A549 (cell line): ENCODE results near the gene KIAA1191. TPM values are rescaled to one million over a fixed set of nuclear protein-coding genes. Genes with fewer than 3 reads are reported as not detected.
A peak's percentile ranks its signal among the peaks of the same experiment; 100 is the strongest.

Source experiments
- ATAC-seq, 2 experiments: fragments of 200-7000 bp in 1 of 2; fragments of >200 bp in 1 of 2; cut with Nextera tagmentation in 1 of 2; cut with Tn5 transposase in 1 of 2; 3 replicates each; pipeline versions ENCODE4 v1.8.0 to v1.9.1; 2018 to 2020; ENCODE audit warnings: mild to moderate bottlenecking in 1 of 2, moderate library complexity in 1 of 2
- CTCF ChIA-PET: fragments of 300-600 bp; sonication (Branson Sonifier 250); formaldehyde crosslinking; extraction: SDS; loops from one replicate; lab custom pipeline; 2021; ENCODE audit warnings: antibody characterized with exemption, inconsistent platforms; lab: Yijun Ruan, JAX
- POLR2A ChIA-PET: fragments of 350-600 bp; formaldehyde crosslinking; extraction: SDS; loops from one replicate; lab custom pipeline; 2021; ENCODE audit warnings: antibody characterized with exemption, inconsistent platforms; lab: Yijun Ruan, JAX
- DNase-seq, 2 experiments: peaks; one replicate each; pipeline versions ENCODE4 v3.0.0 to v3.0.0-alpha.2; 2011 to 2016; ENCODE audit warnings: low read depth in 1 of 2, low spot score in 1 of 2
- FAIRE-seq: peaks from 2 replicates; lab custom pipeline; 2011; peaks lifted over from hg19 to GRCh38; lab: Jason Lieb, UNC
- H3K27ac ChIP-seq, 2 experiments: fragments of >200 bp; sonication (Bioruptor Twin); formaldehyde crosslinking; 3 replicates each; pipeline ENCODE4 v1.5.1; 2016 to 2017
- H3K4me1 ChIP-seq: fragments of >200 bp; sonication (Bioruptor Twin); formaldehyde crosslinking; 3 replicates; pipeline ENCODE4 v1.6.1; 2016
- H3K4me2 ChIP-seq: fragments of >200 bp; sonication (Bioruptor Twin); formaldehyde crosslinking; 3 replicates; pipeline ENCODE4 v1.6.1; 2016
- H3K4me3 ChIP-seq: fragments of >200 bp; sonication (Bioruptor Twin); formaldehyde crosslinking; 3 replicates; pipeline ENCODE4 v1.5.1; 2016
- H3K9me3 ChIP-seq: fragments of >200 bp; sonication (Bioruptor Twin); formaldehyde crosslinking; 3 replicates; pipeline ENCODE4 v1.6.1; 2016
- BHLHE40 ChIP-seq: IDR thresholded peaks from 2 replicates; pipeline ENCODE4 v1.6.1; 2012; ENCODE audit warnings: low read depth, low read length, inconsistent platforms
- CBX8 ChIP-seq: fragments of 200-600 bp; sonication (generic); IDR thresholded peaks from 2 replicates; pipeline ENCODE4 v1.6.1; 2016
- CHD4 ChIP-seq: fragments of 200-600 bp; sonication (generic); IDR thresholded peaks from 2 replicates; pipeline ENCODE4 v1.6.1; 2016; ENCODE audit warnings: antibody characterized with exemption, mild to moderate bottlenecking, borderline replicate concordance
- CTCF ChIP-seq: fragments of >200 bp; sonication (Bioruptor Twin); formaldehyde crosslinking; IDR thresholded peaks from 3 replicates; pipeline ENCODE4 v1.5.1; 2016
- E2F6 ChIP-seq: IDR thresholded peaks from 2 replicates; pipeline ENCODE4 v1.6.1; 2012; ENCODE audit warnings: low read depth, borderline replicate concordance
- EHMT2 ChIP-seq: fragments of 200-600 bp; sonication (generic); IDR thresholded peaks from 2 replicates; pipeline ENCODE4 v1.6.1; 2016; ENCODE audit warnings: antibody characterized with exemption, low read depth, mild to moderate bottlenecking, moderate library complexity
- FOSB ChIP-seq: fragments of 250-450 bp; sonication (Bioruptor Pico); IDR thresholded peaks from 2 replicates; pipeline ENCODE4 v1.5.0; 2020; ENCODE audit warnings: mild to moderate bottlenecking, moderate library complexity
- FOSL2 ChIP-seq, 2 experiments: fragments of 450-650 bp in 1 of 2; fragments of >200 bp in 1 of 2; sonication (Bioruptor Twin) in 1 of 2; formaldehyde crosslinking; IDR thresholded peaks; 2 replicates each; pipeline versions ENCODE4 v1.5.0 to v1.6.1; 2016 to 2020; ENCODE audit warnings: mild to moderate bottlenecking in 1 of 2, moderate library complexity in 1 of 2
- HDAC2 ChIP-seq: fragments of 200-600 bp; sonication (generic); IDR thresholded peaks from 2 replicates; pipeline ENCODE4 v1.6.1; 2016
- HES2 ChIP-seq: fragments of >200 bp; sonication (Bioruptor Twin); formaldehyde crosslinking; IDR thresholded peaks from 2 replicates; pipeline ENCODE4 v1.6.1; 2016
- HOXA7 ChIP-seq: fragments of 250-450 bp; sonication (Bioruptor Pico); IDR thresholded peaks from 2 replicates; pipeline ENCODE4 v1.5.0; 2020; ENCODE audit warnings: mild to moderate bottlenecking, moderate library complexity
- HOXB5 ChIP-seq: fragments of 250-450 bp; sonication (Bioruptor Pico); IDR thresholded peaks from 2 replicates; pipeline ENCODE4 v1.5.0; 2020; ENCODE audit warnings: mild to moderate bottlenecking, moderate library complexity
- JUN ChIP-seq, 2 experiments: fragments of >200 bp; sonication (Bioruptor Twin); formaldehyde crosslinking; IDR thresholded peaks; 2 replicates in 1 of 2; 3 replicates in 1 of 2; pipeline ENCODE4 v1.6.1; 2016 to 2017
- KDM1A ChIP-seq: fragments of 200-600 bp; sonication (generic); IDR thresholded peaks from 2 replicates; pipeline ENCODE4 v1.6.1; 2016; ENCODE audit warnings: low read depth, mild to moderate bottlenecking
- KDM5A ChIP-seq: fragments of 200-600 bp; sonication (generic); IDR thresholded peaks from 2 replicates; pipeline ENCODE4 v1.6.1; 2016; ENCODE audit warnings: antibody characterized with exemption, mild to moderate bottlenecking
- POLR2AphosphoS2 ChIP-seq: conservative IDR thresholded peaks from 2 replicates; pipeline ENCODE4 v1.6.1; 2012; ENCODE audit warnings: low read length, improper control_type of control experiment, inconsistent platforms
- REST ChIP-seq: fragments of 200-600 bp; sonication (generic); IDR thresholded peaks from 2 replicates; pipeline ENCODE4 v1.6.1; 2016; ENCODE audit warnings: antibody characterized with exemption, mild to moderate bottlenecking, moderate library complexity
- RNF2 ChIP-seq: fragments of 200-600 bp; sonication (generic); IDR thresholded peaks from 2 replicates; pipeline ENCODE4 v1.6.1; 2016; ENCODE audit warnings: low read depth, mild to moderate bottlenecking, antibody characterized with exemption, moderate library complexity, borderline replicate concordance
- TFCP2L1 ChIP-seq: fragments of 250-450 bp; sonication (Bioruptor Pico); IDR thresholded peaks from 2 replicates; pipeline ENCODE4 v1.5.0; 2021; ENCODE audit warnings: mild to moderate bottlenecking
- ZC3H11A ChIP-seq: fragments of 450-650 bp; IDR thresholded peaks from 2 replicates; pipeline ENCODE4 v1.6.1; 2014; ENCODE audit warnings: antibody characterized with exemption, mild to moderate bottlenecking
- WGBS: methylation state at CpG from one replicate; pipeline ENCODE4 v1.1.6; 2017; ENCODE audit errors: missing lambda C conversion rate; 5-methylcytosine and 5-hydroxymethylcytosine counted together
- polyA plus RNA-seq, 4 experiments: library from polyadenylated mRNA; depleted of rRNA in 3 of 4; stranded (reverse); fragments of >200 nt; fragmentation: RNase III in 1 of 4; extraction: RNeasy Plus Mini Kit Qiagen cat#74134 plus additional on column Dnase treatment in 1 of 4; gene quantifications; 2 replicates in 3 of 4; 3 replicates in 1 of 4; pipeline ENCODE4 v1.2.3, GENCODE V29; 2011 to 2017
- TF ChIP-seq, protein P1 (sequence below): IDR thresholded peaks from 2 replicates; pipeline ENCODE4 v1.6.1; 2012
- TF ChIP-seq, protein P2 (sequence below): fragments of >200 bp; sonication (Bioruptor Twin); formaldehyde crosslinking; IDR thresholded peaks from 3 replicates; pipeline ENCODE4 v1.6.1; 2016

KIAA1191 gene
- polyA plus RNA-seq, 2 of the 4 experiments (the other 2 are of a cell fraction), result 83.6 to 89.3 TPM

DNA sequence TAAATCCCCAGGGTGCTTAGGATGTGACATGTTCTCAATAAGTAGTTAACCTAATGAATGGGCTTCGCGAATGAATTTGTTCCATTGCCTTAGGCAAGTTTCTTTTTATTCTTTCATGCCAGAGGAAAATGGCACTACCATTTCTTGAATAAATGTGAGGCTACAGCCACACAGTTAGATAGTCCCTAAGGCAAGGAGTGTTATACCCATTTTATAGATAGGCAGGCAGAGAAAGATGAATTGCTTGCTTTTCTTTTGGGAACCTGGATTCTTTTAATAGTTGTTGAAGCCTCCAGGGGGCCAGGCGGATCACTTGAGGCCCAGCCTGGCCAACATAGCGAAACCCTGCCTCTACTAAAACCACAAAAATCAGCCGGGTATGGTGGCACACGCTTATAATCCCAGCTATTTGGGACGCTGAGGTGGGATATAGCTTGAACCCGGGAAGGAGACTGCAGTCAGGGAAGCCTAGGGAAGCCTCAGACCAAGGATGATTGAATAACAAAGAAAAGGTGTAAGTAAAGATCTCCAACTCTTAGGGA lies 25.9 kb upstream of the KIAA1191 start:
- H3K4me3 ChIP-seq, result peak overlapping the region; percentile 73
- no peak for DNase-seq
- POLR2A ChIA-PET, result interaction anchor here (0.7 kb wide), 1 partner anchor 24 kb away, joined by 3 read pairs; no protein-coding TSS in a partner anchor
- ATAC-seq, result no peak
- 33% methylated on average over 8 of the region's 8 CpGs for WGBS
- CTCF ChIA-PET, result no interaction called here
- H3K27ac ChIP-seq, result peak overlapping the region; percentile 89 to 94
- TF ChIP-seq POLR2AphosphoS2 (no peak), RNF2 (no peak), HOXA7 (CRISPR knock-in tag) (no peak), FOSB (no peak), HES2 (no peak), KDM1A (0 out of 2 replicates have a peak, but pooled peaks have one; percentile 35), CBX8 (no peak)
- TF ChIP-seq, protein P1, sequence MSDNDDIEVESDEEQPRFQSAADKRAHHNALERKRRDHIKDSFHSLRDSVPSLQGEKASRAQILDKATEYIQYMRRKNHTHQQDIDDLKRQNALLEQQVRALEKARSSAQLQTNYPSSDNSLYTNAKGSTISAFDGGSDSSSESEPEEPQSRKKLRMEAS, result no peak
- no peak for FAIRE-seq
- H3K4me1 ChIP-seq, result peaks cover 16% of the 10 kb centered on the region
- peak overlapping the region; percentile 90 for H3K4me2 ChIP-seq
- H3K9me3 ChIP-seq, result no peaks in the 10 kb centered on the region

DNA sequence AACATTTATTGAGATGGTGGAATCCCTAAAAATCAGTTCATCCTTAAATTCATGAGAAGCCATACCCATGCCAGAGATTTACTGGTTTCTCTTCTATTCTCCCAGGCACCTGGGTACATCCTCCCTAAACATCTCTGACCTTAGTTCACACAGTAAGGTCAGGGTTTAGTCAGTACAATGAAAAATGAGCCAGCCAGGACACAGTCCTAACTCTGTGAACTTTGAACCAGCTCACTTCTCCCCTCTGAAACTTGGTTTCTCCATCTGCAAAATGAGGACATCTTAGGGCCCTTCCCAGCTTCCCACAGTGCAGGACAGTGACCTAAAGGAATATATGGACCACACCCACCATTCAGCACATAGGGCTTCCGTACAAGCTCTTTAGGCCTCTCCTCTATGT lies 24.9 kb upstream of the KIAA1191 start:
- CTCF ChIA-PET, result interaction anchor here (0.6 to 1.2 kb wide), 3 partner anchors 29 to 593 kb away, joined by 3 to 4 read pairs (median 3); no protein-coding TSS in a partner anchor
- Histone ChIP-seq H3K27ac (no peak overlapping the region), H3K9me3 (no peaks in the 10 kb centered on the region), H3K4me3 (peak overlapping the region; percentile 73; the same call in 2 of the 3 replicates), H3K4me2 (peak overlapping the region; percentile 90), H3K4me1 (peaks cover 16% of the 10 kb centered on the region)
- WGBS, result 80% methylated on average over 1 of the region's 1 CpG
- TF ChIP-seq JUN (IDR thresholded peaks at IDR 0.05) (no peak), E2F6 (no peak), FOSL2 (IDR thresholded peaks at IDR 0.05) (no peak), FOSL2 (CRISPR knock-in tag; IDR thresholded peaks at IDR 0.05) (no peak)
- FAIRE-seq, result no peak
- no peak for ATAC-seq
- POLR2A ChIA-PET, result no interaction called here
- DNase-seq, result no peak

DNA sequence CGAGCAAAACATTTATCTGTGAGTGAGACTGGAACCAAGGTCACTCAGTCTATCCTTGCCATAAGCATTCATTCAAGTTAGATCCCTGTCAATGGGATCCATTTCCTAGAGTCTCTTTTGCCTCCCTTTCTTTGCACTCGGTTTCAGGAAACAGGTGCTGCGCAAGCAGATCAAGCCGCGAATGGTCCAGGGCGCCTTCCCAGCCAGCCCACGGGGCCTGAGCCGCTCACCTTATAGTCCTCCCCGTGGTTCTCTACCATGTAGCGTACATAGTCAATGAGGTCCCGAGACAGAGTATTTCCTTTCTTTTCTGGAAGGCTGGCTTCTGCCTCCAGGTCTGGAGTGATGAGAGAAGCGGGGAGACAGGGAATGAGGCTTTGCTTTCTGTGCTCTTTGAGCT lies 23.4 kb upstream of the KIAA1191 start:
- peaks cover 16% of the 10 kb centered on the region for H3K4me1 ChIP-seq
- no peak for ATAC-seq
- no peak for DNase-seq
- no peak overlapping the region for H3K4me2 ChIP-seq
- TF ChIP-seq, protein P2, sequence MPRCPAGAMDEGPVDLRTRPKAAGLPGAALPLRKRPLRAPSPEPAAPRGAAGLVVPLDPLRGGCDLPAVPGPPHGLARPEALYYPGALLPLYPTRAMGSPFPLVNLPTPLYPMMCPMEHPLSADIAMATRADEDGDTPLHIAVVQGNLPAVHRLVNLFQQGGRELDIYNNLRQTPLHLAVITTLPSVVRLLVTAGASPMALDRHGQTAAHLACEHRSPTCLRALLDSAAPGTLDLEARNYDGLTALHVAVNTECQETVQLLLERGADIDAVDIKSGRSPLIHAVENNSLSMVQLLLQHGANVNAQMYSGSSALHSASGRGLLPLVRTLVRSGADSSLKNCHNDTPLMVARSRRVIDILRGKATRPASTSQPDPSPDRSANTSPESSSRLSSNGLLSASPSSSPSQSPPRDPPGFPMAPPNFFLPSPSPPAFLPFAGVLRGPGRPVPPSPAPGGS, result no peak
- TF ChIP-seq KDM5A (no peak), HOXB5 (CRISPR knock-in tag) (no peak), BHLHE40 (no peak), EHMT2 (no peak)
- H3K27ac ChIP-seq, result no peak overlapping the region
- ChIA-PET CTCF (interaction anchor here (0.6 to 1.2 kb wide), 3 partner anchors 21 to 655 kb away, joined by 3 to 6 read pairs (median 3); no protein-coding TSS in a partner anchor), POLR2A (no interaction called here)
- H3K9me3 ChIP-seq, result no peaks in the 10 kb centered on the region
- 97% methylated on average over 12 of the region's 12 CpGs for WGBS
- H3K4me3 ChIP-seq, result no peak overlapping the region
- no peak for FAIRE-seq

DNA sequence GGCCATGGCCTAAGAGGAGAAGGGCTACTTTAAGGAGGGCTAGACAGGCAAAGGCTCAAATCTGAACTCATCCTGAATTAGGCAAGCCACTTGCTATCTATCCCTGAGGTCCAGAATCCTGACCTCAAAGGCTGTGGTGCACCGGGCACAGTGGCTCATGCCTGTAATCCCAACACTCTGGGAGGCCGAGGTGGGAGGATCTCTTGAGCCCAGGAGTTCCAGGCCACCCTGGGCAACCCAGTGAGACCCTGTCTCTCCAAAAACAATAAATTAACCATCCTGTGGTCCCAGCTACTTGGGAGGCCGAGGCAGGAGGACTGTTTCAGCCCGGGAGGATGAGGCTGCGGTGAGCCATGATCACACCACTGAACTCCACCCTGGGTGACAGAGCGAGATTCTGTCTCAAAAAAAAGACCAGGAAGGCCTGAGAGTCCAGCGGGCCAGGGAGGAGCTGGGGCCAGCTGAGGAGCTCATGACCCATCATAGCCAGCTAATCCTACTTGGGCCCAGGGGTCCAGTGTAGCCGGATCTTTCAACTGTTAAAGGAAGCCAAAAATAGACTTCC lies 22.9 kb upstream of the KIAA1191 start:
- CTCF ChIA-PET, result interaction anchor here (1.1 kb wide), 1 partner anchor 22 kb away, joined by 3 read pairs; no protein-coding TSS in a partner anchor
- no peak for FAIRE-seq
- ATAC-seq, result no peak
- TF ChIP-seq HDAC2 (no peak), ZC3H11A (no peak), FOSB (no peak), TFCP2L1 (no peak), REST (no peak), HOXA7 (CRISPR knock-in tag) (no peak), CTCF (no peak), CHD4 (no peak), POLR2AphosphoS2 (no peak)

More for the DNA sequence above, 22.9 kb upstream of the KIAA1191 start:
- H3K4me1 ChIP-seq, result peaks cover 12% of the 10 kb centered on the region
- no peak for DNase-seq
- POLR2A ChIA-PET, result no interaction called here
- H3K4me3 ChIP-seq, result no peak overlapping the region
- WGBS, result 89% methylated on average over 6 of the region's 8 CpGs
- H3K4me2 ChIP-seq, result no peak overlapping the region
- no peaks in the 10 kb centered on the region for H3K9me3 ChIP-seq
- no peak overlapping the region for H3K27ac ChIP-seq
